GM18951 (cell line): ENCODE measurements around the gene TNIK.
"Not testable (repeated sequence)": the region's sequence is repeated elsewhere in the genome, so short reads cannot be mapped to it uniquely, and the experiment has no call there.

Experiments
- POLR2A ChIP-seq: IDR thresholded peaks from 4 replicates; pipeline ENCODE4 v1.6.1; 2011; ENCODE audit warnings: mild to moderate bottlenecking; ENCODE audit not compliant: insufficient read length, insufficient read depth; ENCODE audit errors: extremely low read depth
- in situ Hi-C: fragments of 300-500 bp; cut with MboI; formaldehyde crosslinking; loops from one replicate; pipeline ENCODE4 v1.12.0; 2022; ENCODE audit warnings: low sequenced_read_pairs, mixed read lengths, inconsistent platforms; ENCODE audit not compliant: unreplicated experiment

Gene TNIK

GRCh38 chr3:171391432-171391831, 68.8 kb downstream of the TNIK start:
- in situ Hi-C loops = no loop called here

GRCh38 chr3:171390051-171390941, 69.9 kb downstream of the TNIK start:
- no peak for TF ChIP-seq POLR2A
- in situ Hi-C loops = no loop called here

More at GRCh38 chr3:171391432-171391831, 68.8 kb downstream of the TNIK start:
- TF ChIP-seq POLR2A = no peak

- TF ChIP-seq POLR2A = no peak
- in situ Hi-C loops = no loop called here
These were observed 70.7 kb downstream of the TNIK start for GRCh38 chr3:171389491-171389890.

GRCh38 chr3:171388527-171388926, 71.7 kb downstream of the TNIK start:
- in situ Hi-C loops = no loop called here
- TF ChIP-seq POLR2A = no peak

GRCh38 chr3:171387062-171387461, 73.1 kb downstream of the TNIK start:
- in situ Hi-C loops = no loop called here
- no peak for TF ChIP-seq POLR2A

GRCh38 chr3:171385086-171385485, 75.1 kb downstream of the TNIK start:
- TF ChIP-seq POLR2A = no peak
- in situ Hi-C loops = no loop called here

- in situ Hi-C loops = no loop called here
- TF ChIP-seq POLR2A = no peak
These were observed 75.9 kb downstream of the TNIK start for GRCh38 chr3:171384101-171384891.

GRCh38 chr3:171383206-171384018, 76.8 kb downstream of the TNIK start:
- TF ChIP-seq POLR2A = no peak
- in situ Hi-C loops = no loop called here

GRCh38 chr3:171382347-171382746, 77.9 kb downstream of the TNIK start:
- in situ Hi-C loops = not testable (repeated sequence)

- in situ Hi-C loops = no loop called here
- TF ChIP-seq POLR2A = no peak
These were observed 79.3 kb downstream of the TNIK start for GRCh38 chr3:171380711-171381425.

GRCh38 chr3:171379961-171380483, 80.2 kb downstream of the TNIK start:
- in situ Hi-C loops = no loop called here
- no peak for TF ChIP-seq POLR2A

GRCh38 chr3:171379281-171379680, 80.9 kb downstream of the TNIK start:
- in situ Hi-C loops = no loop called here
- TF ChIP-seq POLR2A = no peak
